ENCODE data around the gene WSCD1.
A peak's percentile ranks its signal among the peaks of the same experiment; 100 is the strongest.

The WSCD1 gene

DNA sequence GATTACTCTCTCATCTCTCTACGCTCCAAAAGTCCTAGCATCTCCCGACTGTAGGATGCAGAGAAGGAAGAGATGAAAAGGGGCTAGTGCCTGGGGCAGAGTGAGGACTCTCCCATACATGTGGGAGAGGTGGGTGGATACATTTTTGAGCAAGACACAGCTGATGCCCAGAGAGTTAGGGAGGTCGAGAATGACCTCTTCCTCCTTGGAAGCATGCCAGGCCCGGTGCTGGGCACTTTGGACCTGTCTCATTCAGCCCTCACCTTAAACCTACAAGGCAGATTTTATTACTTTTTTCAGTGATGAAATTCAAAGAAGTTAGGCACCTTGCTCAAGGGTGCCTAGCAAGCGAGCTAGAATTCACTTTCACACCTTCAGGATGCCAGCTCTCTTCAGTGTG, 38.2 kb downstream of the WSCD1 start:
- DNase-seq (no peak), ATAC-seq (no peak)

DNA sequence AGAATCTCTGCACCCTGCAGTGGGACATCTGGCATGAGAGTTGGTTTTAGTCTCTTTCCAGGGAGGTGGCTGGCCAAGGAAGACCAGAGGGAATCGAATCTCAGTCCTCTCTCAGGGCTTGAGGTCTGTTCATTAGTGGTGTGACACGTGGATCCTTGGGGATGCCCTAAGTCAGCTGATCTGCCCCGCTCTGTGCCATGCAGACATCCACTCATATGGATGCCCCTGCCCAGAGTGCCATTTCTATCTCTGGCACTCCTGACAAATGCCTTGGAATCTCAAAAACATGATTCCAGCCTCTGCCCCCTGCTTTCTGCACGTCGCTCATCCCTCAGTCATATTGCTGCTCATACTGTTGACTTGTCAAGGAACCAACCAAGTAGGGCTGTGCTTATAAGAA, 38.8 kb downstream of the WSCD1 start:
- ATAC-seq (no peak), DNase-seq (no peak)

DNA sequence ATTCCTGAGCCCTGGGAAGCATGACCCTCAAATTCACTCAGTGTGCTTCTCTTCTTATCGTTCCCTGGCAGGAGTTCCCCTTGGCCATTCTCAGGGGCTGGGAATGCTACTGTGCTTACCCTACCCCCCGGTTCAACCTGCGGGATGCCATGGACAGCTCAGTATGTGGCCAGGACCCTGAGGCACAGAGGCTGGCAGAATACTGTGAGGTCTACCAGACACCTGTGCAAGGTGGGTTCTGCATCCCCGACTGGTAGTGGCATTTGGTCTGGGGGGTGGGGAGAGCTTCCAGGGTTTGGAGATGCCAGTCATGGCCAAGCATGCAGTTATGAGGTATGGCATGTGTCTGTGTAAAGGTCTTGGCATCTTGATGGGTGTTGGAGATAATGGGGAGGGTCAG, 39.4 kb downstream of the WSCD1 start:
- DNase-seq (no peak), ATAC-seq (no peak)

DNA sequence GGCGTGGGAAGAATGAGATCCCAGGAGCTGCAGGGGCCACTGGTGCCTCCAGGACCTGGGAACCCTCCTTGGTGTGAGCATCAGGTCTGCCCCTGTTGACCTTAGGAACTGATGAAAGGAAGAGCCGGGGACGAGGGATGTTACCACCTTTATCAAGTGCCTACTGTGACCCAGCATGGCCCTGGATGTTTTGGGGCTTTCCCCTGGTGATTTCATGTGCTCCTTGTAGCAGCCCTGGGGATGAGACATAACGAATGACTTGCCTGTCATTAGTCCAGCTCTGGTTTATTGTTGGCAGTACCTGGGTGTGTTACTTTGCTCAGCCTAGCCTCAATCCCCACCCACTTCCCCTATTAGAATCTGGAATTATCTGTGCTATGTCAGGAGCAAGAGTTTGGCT, 39.9 kb downstream of the WSCD1 start:
- peak; percentile 43 for ATAC-seq
- DNase-seq: peak; percentile 4

DNA sequence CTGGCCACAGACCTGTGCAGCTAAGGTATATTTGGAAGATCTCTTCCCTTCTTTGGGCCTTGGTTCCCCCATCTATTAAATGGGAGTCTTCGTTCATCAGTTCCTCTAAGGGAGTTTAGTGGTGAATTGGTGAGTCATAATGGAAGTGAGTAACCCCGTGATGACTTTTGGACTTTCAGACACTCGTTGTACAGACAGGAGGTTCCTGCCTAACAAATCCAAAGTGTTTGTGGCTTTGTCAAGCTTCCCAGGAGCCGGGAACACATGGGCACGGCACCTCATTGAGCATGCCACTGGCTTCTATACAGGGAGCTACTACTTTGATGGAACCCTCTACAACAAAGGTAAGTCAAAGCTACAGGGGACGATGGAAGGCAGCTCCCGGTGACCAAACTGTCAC, 40.4 kb downstream of the WSCD1 start:
- DNase-seq (no peak), ATAC-seq (no peak)

DNA sequence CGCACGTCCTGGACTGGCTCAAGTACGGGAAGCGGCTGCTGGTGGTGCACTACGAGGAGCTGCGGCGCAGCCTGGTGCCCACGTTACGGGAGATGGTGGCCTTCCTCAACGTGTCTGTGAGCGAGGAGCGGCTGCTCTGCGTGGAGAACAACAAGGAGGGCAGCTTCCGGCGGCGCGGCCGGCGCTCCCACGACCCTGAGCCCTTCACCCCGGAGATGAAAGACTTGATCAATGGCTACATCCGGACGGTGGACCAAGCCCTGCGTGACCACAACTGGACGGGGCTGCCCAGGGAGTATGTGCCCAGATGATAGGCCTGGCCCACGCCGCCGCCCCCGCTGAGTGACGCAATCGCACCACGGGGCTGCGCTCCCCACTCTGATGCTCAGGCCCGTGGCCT, 50.2 kb downstream of the WSCD1 start:
- no peak for ATAC-seq
- no peak for DNase-seq

DNA sequence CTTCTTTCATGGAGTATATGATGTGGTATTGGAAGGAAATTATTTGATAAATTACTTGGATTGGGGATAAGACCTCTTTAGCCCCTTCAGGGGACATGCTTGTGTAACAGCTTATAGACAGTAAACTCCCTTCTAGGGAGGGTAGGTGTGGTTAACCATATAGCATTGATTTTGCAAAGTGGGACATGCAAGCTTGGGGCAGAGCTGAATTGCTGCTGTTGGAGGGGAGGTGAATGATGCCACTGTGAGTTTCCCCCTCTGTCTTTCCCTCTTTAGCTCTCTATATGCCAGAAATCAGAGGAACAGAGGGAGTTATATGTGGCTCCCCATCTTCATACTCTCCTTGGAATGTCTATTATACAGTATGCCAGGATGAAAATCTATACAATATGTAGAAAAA, 54.7 kb downstream of the WSCD1 start:
- no peak for ATAC-seq
- no peak for DNase-seq

DNA sequence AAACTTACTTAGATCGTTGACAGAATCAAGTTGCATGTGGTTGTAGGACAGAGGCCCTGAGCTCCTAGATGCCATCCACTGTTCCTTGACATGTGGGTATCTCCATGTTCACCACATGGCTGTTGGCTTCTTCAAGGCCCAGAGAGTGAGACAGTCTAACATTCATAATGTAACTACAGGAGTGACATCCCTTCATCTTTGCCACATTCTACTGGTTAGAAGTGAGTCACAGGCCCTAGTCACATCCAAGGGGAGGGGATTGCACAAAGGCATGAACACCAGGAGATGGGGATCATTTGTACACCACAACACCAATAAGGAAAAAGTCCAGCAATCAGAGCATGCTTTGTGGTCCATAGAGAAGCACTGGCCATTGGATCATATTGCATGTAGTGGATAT, 56.6 kb downstream of the WSCD1 start:
- ATAC-seq (no peak), DNase-seq (no peak)

DNA sequence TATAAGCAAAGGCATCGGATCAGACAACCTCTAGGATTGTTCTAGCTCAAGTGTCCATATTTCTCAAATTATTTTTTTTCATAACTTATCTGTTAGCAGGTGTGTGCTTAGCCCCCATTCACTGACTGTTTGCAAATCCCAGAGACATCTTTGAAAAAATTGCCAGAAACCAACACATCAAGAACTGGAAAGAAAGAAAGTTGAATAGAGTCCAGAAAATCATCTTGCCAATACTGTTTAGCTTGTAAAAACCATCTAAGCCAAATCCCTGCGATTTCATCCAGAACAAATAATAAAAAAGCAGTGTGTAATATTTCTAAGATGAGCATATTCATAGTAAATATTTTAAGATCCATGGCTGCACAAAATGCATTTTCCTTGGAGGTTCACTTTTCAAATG, 64.5 kb downstream of the WSCD1 start:
- ATAC-seq (no peak), DNase-seq (no peak)

DNA sequence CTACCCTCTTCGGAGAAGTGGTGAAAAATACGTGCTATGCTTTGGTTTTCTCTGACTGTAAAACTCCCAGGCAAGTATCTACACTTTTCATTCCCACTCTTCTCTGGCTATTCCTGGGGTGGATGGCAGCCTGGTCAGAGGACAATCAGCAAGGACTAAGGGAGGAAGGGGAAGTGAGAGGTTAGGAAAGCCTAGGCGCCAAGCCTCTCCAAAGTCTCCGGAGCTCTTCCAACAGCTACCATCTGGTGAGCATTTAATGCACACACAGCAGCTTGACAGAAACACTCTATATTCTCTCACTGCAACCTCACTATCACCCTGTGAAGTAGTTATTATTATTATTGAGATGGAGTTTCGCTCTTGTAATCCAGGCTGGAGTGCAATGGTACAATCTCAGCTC, 65.1 kb downstream of the WSCD1 start:
- ATAC-seq: no peak
- DNase-seq: no peak

DNA sequence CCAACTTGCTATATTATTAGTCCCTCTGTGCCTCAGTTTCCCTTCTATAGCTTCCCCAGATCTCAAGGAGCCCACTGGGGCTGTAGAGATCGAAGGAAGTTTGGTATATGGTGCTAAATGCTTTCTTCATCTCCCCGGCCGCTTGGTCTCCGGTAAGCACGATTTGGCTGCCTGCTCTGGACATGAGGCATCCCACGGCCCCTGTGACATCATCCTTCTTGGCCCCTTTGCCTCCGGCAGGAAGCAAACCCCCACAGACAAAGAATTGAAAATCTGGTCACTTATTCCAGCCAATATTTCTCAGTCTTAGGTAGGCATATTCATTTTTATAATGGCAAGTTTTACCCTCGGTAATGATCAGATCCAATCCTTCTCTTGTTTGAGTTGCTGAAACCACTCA, 65.8 kb downstream of the WSCD1 start:
- ATAC-seq: no peak

DNA sequence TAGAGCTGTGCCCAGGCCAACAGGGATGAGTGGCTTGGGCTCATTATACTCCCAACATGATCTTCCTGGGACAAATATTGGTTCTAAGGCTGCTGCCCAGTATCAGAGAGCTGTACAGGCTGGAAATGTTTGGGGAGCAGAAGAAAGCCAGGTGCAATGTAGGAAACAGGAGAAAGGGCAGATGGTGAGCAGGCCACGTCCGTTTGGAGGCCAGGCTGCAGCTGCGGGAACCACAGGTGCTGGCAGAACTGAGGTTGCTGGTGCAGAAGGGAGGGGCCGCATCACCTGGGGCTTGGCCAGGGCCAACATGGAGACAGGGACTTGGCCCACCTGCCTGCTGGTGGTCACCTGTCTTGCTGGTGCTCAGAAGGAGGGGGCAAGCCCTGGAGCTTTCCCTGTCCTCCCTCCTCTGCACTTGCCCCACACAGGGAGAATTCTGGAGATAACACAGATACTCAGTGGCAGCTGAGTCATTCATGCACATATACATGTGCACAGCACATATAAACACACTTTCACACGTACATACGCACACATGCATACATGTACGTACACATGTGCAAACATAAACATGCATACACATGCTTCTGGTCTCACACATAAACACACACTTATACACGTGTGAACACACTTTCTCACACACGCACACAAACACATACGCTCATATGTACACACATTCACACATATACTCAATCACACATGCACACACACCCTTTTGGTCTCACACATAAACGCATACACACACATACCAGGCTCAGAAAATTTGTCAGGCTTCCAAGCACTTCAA, 67.7 kb downstream of the WSCD1 start:
- ATAC-seq (no peak), DNase-seq (no peak)

More for the DNA sequence above, 65.8 kb downstream of the WSCD1 start:
- DNase-seq: no peak

DNA sequence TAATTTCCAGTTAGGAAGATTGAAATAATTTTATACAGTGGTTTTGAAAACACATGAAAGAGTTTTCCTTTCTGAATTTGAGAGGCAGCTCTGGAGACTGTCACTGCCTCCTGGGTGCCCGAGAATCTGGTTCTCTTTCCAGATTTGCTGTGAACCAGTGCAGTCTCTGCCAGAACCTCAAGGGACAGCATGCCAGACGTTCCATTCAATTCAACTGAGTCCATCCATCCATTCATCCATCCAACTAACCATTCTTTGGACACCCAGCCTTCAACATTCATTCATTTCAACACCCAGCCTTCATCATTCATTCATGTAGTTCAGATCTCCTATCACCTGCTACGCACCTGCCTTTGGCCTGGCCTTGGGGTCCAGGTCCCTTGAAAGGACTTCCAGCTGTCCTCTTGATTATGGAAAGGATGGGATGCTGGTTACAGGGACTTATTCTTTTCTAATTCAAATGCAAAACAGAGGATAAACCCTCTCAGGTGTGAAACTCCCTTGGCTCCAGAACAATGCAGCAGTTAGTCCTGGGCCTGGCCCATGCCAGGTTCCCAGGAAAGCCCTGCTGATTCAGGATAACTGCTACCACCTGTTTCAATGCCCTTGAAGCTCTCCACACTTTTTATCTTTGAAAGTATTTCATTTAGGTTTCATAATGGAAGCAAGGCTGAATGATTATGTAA, 68.7 kb downstream of the WSCD1 start:
- DNase-seq (no peak), ATAC-seq (no peak)

DNA sequence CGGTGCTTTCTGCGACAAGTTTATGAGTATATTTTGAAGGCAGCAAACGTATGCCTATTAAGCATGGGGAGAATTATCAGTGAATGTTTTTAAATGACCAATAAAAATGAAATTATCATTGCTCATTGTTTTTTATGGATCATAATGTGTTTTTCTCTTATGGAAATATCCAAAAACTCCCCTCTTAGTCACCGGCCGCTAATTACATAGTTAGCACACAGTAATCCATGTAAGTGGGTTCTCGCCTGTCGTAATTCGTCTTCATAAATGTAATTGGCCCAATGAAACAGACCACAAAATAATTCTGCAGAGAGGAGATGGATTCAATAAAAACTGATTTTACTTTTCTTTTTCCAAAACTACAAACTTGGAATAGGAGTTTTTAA, 69.3 kb downstream of the WSCD1 start:
- DNase-seq (no peak), ATAC-seq (no peak)

DNA sequence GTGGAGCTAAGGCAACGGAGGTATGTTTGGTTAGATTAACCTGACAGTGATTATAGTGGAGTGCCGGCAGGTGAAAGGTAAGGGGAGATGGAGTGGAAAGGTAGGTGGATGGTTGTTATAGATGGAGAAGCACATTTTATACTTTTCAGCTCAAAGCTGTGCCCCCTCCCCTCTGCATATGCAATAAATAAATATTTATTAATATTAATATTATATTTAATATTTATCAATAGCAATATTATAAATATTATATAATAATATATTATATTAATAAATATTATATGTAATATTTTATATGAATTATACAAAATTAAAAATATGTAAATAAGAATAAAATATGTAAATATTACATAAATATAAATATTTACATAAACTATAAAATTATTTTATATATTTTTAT, 70.0 kb downstream of the WSCD1 start:
- ATAC-seq (no peak), DNase-seq (no peak)

DNA sequence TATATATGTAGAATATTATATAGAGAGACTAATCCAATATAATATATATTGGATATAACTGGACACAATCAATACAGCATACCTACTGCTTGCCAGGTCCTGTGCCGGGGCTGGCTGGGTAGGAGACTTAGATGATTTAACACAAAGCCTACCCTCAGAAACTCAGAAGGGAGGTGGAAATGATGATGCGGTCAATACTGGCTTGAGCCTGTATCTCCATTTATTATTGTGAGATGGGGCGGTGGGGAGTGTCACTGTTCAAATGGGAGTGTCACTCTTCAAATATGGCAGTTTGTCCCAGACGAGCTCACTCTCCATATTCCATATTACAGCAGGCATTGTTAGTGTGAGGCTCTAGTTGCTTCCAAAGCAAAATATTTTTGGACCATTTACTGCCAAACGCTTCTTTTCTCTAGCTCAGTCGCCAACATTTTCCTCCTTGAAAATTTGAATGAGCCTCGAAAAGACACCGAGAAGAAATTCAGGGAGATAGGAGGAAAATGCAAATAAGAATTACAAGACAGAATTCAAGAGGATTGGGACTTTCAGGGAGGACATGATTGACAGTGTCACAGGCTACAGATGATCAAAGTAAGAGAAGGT, 70.7 kb downstream of the WSCD1 start:
- no peak for DNase-seq
- no peak for ATAC-seq

DNA sequence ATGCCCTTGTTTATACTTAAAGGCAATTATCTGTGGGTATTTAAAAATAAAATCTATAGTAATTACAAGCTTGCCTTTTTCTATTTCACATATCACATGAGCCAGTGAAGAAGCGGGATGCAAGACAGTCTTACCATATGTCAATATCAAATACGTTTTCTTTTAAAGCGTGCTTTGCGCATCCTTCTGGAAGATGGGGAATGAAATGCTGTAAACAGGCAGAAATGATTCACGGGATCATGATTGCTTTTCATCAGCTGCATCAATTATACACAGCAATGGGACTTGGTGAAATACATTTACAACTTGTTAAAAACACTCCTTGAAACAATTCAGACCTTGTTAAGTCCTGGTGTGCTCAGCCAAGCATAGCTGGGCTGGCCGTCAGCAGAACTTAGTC, 72.5 kb downstream of the WSCD1 start:
- ATAC-seq (no peak), DNase-seq (no peak)

DNA sequence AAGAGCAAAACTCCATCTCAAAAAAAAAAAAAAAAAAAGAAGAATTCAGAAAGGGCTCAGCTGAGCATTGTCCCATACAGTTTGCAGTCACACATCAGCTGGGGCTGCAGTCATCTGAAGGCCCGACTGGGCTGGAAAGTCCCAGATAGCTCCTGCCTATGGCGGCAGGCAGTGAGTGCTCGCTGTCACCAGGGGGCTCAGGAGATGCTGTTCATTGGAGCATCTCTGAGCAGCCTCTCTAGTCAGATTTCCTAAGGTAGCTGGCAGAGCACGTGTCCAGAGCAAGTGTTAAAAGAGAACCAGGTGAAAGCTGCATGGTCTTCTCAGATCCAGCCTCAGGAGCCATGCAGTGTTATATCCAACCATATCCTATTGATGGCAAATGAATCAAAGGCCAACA, 75.8 kb downstream of the WSCD1 start:
- ATAC-seq: no peak
- DNase-seq: no peak

DNA sequence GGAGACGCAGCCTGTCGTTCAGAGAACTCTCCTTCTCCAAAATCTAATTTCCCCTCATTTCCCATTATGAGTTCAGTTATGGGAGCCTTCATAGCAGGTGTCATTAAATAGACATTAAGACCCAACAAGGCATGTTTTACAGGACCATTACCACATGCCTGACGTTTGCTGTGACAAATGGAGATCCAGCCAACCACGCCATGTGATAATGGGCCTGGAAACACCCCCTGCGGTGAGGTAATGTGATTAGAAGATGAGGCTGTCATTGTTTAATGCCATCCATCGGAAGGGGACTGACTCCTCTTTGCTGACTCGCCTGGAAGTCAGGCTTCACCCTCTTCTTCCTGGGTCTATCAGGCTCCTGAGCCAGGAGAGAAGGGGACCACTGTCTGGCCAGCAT, 76.9 kb downstream of the WSCD1 start:
- DNase-seq (no peak), ATAC-seq (no peak)

DNA sequence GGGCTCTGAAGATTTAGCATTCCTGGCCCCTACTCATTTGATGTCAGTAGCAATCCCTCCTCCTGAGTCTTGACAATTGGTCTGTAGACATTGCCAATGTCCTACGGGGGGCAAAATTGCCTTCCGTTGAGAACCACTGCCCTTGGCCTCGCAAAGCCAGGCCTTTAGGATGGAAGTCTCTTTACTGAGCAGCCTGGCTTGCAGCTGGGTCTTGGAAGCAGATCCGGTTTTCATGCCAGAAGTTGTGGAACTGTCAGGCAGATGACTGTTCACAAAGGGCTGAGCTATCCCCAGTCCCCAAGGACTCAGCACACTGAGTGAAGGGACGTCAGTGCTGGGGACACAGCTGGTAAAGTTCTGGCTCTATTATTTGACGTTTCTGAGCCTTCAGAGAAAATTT, 83.2 kb downstream of the WSCD1 start:
- ATAC-seq: no peak
- DNase-seq: no peak

DNA sequence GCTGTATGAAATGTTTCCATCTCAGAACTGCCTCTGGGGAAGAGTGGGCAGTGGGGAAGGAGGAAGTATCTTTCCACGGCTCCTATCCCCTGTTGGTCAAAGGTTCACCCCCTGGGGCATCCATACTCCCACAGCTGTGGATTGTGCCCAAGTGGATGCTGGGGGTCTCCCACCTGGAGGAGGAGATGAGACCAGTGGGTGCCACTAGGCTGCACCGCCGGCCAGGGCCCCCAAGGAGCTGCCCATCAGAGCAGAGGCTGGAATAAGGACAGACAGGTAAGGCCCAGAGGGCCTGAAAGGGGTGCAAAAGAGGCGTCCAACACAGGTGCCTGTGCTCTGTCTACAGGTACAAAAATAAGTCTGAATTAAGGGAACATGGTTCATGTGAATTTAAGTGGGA, 87.5 kb downstream of the WSCD1 start:
- no peak for DNase-seq
- no peak for ATAC-seq

DNA sequence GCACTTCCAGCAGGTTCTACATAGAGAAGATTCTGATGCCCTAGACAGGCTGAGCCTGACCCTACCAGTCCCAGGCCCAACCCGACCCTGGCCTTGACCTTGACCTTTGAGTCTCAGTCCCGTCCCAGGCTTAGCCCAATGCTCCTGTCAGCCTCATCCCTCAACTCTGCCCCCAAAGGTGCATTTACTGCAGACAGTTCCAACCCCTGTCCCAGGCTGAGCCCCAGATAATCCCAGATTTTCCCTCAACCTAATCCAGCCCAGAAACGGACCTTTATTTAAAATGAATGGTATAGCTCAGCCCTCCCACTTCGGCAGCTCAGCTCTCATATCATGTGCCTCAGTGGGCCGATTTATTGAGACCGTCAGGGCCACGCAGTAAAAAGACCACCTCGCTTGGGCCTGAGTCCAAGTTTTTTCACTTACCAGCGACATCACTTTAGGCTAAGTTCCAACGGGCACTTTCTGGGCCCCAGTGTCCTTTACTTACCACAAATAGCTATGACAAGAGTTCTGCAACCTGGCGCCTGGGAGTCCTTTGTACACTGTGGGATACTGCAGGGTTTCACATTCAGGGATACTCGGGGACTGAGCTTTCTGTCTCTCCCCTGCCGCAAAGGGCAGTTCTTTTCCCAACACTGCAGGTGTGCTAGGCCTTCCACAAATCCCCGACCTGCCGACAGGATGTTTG, 89.5 kb downstream of the WSCD1 start:
- DNase-seq (no peak), ATAC-seq (no peak)

DNA sequence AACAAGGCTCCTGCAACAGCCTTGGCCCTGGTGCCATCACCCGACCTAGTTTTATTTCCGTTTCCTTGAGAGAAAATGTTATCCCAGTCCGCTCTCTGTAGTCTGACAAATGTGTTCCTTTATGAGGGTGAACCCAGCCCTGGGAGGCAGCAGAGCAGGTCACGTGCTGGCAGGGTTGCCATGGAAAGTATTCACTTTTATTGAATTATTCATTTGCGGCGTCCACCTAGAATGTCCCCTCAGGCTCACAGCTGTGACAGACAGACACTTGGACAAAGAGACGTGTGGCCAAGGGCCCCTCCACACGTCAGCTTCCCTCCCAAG, 90.0 kb downstream of the WSCD1 start:
- no peak for DNase-seq
- no peak for ATAC-seq
